B cell (primary cell): ENCODE results near the gene DAPP1. TPM values are rescaled to one million over a fixed set of nuclear protein-coding genes. Genes with fewer than 3 reads are reported as not detected.

ENCODE experiments used
- ATAC-seq: fragments of 200-7000 bp; cut with Tn5 transposase; one replicate; pipeline ENCODE4 v1.10.0; 2021; ENCODE audit warnings: low read depth, mild to moderate bottlenecking, moderate number of reproducible peaks, moderate library complexity
- CTCF ChIA-PET: fragments of 350-600 bp; sonication (Branson Sonifier 250); formaldehyde crosslinking; loops from one replicate; lab custom pipeline; 2021; ENCODE audit warnings: antibody characterized with exemption, inconsistent platforms; lab: Charles Lee
- POLR2A ChIA-PET: fragments of 350-600 bp; sonication (Branson Sonifier 250); formaldehyde crosslinking; loops from one replicate; lab custom pipeline; 2021; ENCODE audit warnings: antibody characterized with exemption; lab: Charles Lee
- DNase-seq: peaks from one replicate; pipeline ENCODE4 v3.0.0; 2013
- H2AFZ ChIP-seq: 2 replicates; pipeline ENCODE4 v1.6.1; 2012; ENCODE audit warnings: mild to moderate bottlenecking, low read depth, low read length; ENCODE audit not compliant: insufficient read depth, poor library complexity, severe bottlenecking
- H3K27ac ChIP-seq, 2 donors: 1 replicate in 1 of 2; 2 replicates in 1 of 2; pipeline ENCODE4 v1.5.1; 2012 to 2013; ENCODE audit warnings: low read length in 2 of 2, mild to moderate bottlenecking in 2 of 2, moderate library complexity in 1 of 2
- H3K27me3 ChIP-seq, 4 experiments: fragments of 200-600 bp in 1 of 4; sonication (generic) in 1 of 4; replicated peaks in 1 of 4; 1 replicate in 2 of 4; 2 replicates in 2 of 4; pipeline versions ENCODE4 v1.6.1 to v1.7.0; 2013 to 2016; ENCODE audit warnings: low read length in 3 of 4, mild to moderate bottlenecking in 2 of 4, mixed read lengths in 1 of 4, moderate library complexity in 1 of 4; ENCODE audit not compliant: insufficient read depth in 4 of 4, control insufficient read depth in 3 of 4; ENCODE audit errors: control extremely low read depth in 1 of 4
- H3K36me3 ChIP-seq, 2 experiments: replicated peaks in 1 of 2; 1 replicate in 1 of 2; 2 replicates in 1 of 2; pipeline versions ENCODE4 v1.6.1 to v1.7.1; 2013; ENCODE audit warnings: low read length in 1 of 2; ENCODE audit not compliant: insufficient read depth in 2 of 2, control insufficient read depth in 1 of 2; ENCODE audit errors: control extremely low read depth in 1 of 2, extremely low read depth in 1 of 2
- H3K4me1 ChIP-seq, 2 donors: fragments of 200-600 bp in 1 of 2; sonication (generic) in 1 of 2; 1 replicate in 1 of 2; 2 replicates in 1 of 2; pipeline versions ENCODE4 v1.5.1 to v1.6.1; 2013 to 2017; ENCODE audit warnings: low read length in 2 of 2; ENCODE audit not compliant: control insufficient read depth in 2 of 2, insufficient read depth in 2 of 2
- H3K4me2 ChIP-seq: replicated peaks from 2 replicates; pipeline ENCODE3; 2012; ENCODE audit warnings: mild to moderate bottlenecking, low read depth, low read length; ENCODE audit not compliant: poor library complexity, severe bottlenecking
- H3K4me3 ChIP-seq, 5 experiments: fragments of 200-600 bp in 1 of 5; sonication (generic) in 1 of 5; 1 replicate in 3 of 5; 2 replicates in 2 of 5; pipeline versions ENCODE4 v1.5.1 to v1.7.0; 2011 to 2016; ENCODE audit warnings: low read length in 4 of 5, mild to moderate bottlenecking in 4 of 5, low read depth in 2 of 5, control low read depth in 1 of 5, moderate library complexity in 1 of 5; ENCODE audit not compliant: insufficient read depth in 1 of 5; ENCODE audit errors: control extremely low read depth in 1 of 5, extremely low read depth in 1 of 5
- H3K79me2 ChIP-seq: fragments of 200-600 bp; sonication (generic); one replicate; pipeline ENCODE4 v1.6.0; 2016; ENCODE audit warnings: low read length; ENCODE audit not compliant: control insufficient read depth, insufficient read depth
- H3K9ac ChIP-seq: fragments of 200-600 bp; sonication (generic); 2 replicates; pipeline ENCODE4 v1.6.1; 2017; ENCODE audit warnings: mild to moderate bottlenecking, low read length, moderate library complexity
- H3K9me3 ChIP-seq, 3 donors: one replicate each; pipeline versions ENCODE4 v1.6.1 to v1.7.1; 2013; ENCODE audit warnings: low read length in 2 of 3; ENCODE audit not compliant: control insufficient read depth in 2 of 3, insufficient read depth in 1 of 3; ENCODE audit errors: control extremely low read depth in 1 of 3
- H4K20me1 ChIP-seq: 2 replicates; pipeline ENCODE4 v1.6.0; 2012; ENCODE audit warnings: mild to moderate bottlenecking, low read length; ENCODE audit not compliant: insufficient read depth, control insufficient read depth, poor library complexity, severe bottlenecking
- H3K27ac Mint-ChIP-seq: one replicate; pipeline ENCODE4 v1.8.0; 2021; ENCODE audit warnings: mixed read lengths
- H3K27me3 Mint-ChIP-seq: one replicate; pipeline ENCODE4 v1.8.0; 2021; ENCODE audit warnings: mixed read lengths
- H3K4me1 Mint-ChIP-seq: one replicate; pipeline ENCODE4 v1.8.0; 2021; ENCODE audit warnings: mixed read lengths
- H3K4me3 Mint-ChIP-seq: one replicate; pipeline ENCODE4 v1.8.0; 2021; ENCODE audit warnings: mixed read lengths
- H3K9me3 Mint-ChIP-seq: one replicate; pipeline ENCODE4 v1.8.0; 2022; ENCODE audit warnings: mixed read lengths; ENCODE audit not compliant: insufficient read depth
- CTCF ChIP-seq: fragments of 200-600 bp; IDR thresholded peaks from one replicate; pipeline ENCODE4 v1.8.0; 2022; ENCODE audit warnings: antibody characterized with exemption, mild to moderate bottlenecking
- EZH2 ChIP-seq: IDR thresholded peaks from 2 replicates; pipeline ENCODE4 v1.6.1; 2012; ENCODE audit warnings: borderline replicate concordance, low read depth, mild to moderate bottlenecking, moderate library complexity, low read length; ENCODE audit not compliant: insufficient read depth, poor library complexity, severe bottlenecking
- WGBS: methylation state at CpG from one replicate; pipeline ENCODE4 v1.1.5; 2013; ENCODE audit warnings: missing lambda C conversion rate; ENCODE audit not compliant: insufficient coverage; 5-methylcytosine and 5-hydroxymethylcytosine counted together
- intact Hi-C: fragments of 100-400 bp; cut with micrococcal nuclease; formaldehyde crosslinking; loops from one replicate; pipeline ENCODE4 v1.10.0; 2022
- polyA plus RNA-seq: library from polyadenylated mRNA; depleted of rRNA; stranded (reverse); fragments of >200 nt; gene quantifications from 2 replicates; pipeline ENCODE4 v1.2.3, GENCODE V29; 2012
- total RNA-seq, 2 donors: library from RNA; stranded (reverse); fragments of 120-200 nt in 1 of 2; gene quantifications; 1 replicate in 1 of 2; 2 replicates in 1 of 2; pipeline versions ENCODE4 v1.2.3 to v1.2.4, GENCODE V29; 2013 to 2022

DAPP1 gene
- total and polyA plus RNA-seq, 2 donors (not counting 1 experiment from before 2014, with no cell fraction given) = 82.5 to 166 TPM

- no peaks in the 10 kb centered on the region for H3K9me3 Mint-ChIP-seq
- CTCF ChIA-PET = no interaction called here
- POLR2A ChIA-PET = interaction anchor here (0.6 kb wide), 1 partner anchor 15 kb away, joined by 3 read pairs; no protein-coding TSS in a partner anchor
These were observed 19.3 kb downstream of the DAPP1 start for GRCh38 chr4:99835942-99836341.

GRCh38 chr4:99838927-99839326 lies 22.3 kb downstream of the DAPP1 start:
- no peak overlapping the region for H3K4me2 ChIP-seq
- peaks cover 3 to 96% of the 10 kb centered on the region in 2 experiments for H3K36me3 ChIP-seq
- no peak overlapping the region for H3K27ac ChIP-seq
- no peaks in the 10 kb centered on the region for H3K27me3 ChIP-seq
- no peaks in the 10 kb centered on the region for H3K9me3 ChIP-seq
- 100% methylated on average over 2 of the region's 2 CpGs for WGBS
- Mint-ChIP-seq H3K4me3 (no peak overlapping the region), H3K27me3 (no peaks in the 10 kb centered on the region), H3K9me3 (no peaks in the 10 kb centered on the region), H3K27ac (no peak overlapping the region), H3K4me1 (peaks cover 32% of the 10 kb centered on the region)
- no peak overlapping the region for H2AFZ ChIP-seq
- peaks cover 84% of the 10 kb centered on the region for H4K20me1 ChIP-seq
- DNase-seq (no peak), ATAC-seq (no peak)
- ChIA-PET POLR2A (no interaction called here), CTCF (interaction anchor here (1.2 kb wide), 1 partner anchor 28 kb away, joined by 6 read pairs; no protein-coding TSS in a partner anchor)
- no peak for TF ChIP-seq EZH2
- no peak for TF ChIP-seq CTCF
- H3K9ac ChIP-seq = no peak overlapping the region
- intact Hi-C loops = no loop called here
- H3K4me3 ChIP-seq = no peak overlapping the region
- H3K4me1 ChIP-seq = peaks cover 0 to 2% of the 10 kb centered on the region in 2 donors
- H3K79me2 ChIP-seq = peaks cover 61% of the 10 kb centered on the region

More at GRCh38 chr4:99835942-99836341, 19.3 kb downstream of the DAPP1 start:
- TF ChIP-seq CTCF (no peak), EZH2 (no peak)
- Histone ChIP-seq H4K20me1 (peaks cover 85% of the 10 kb centered on the region), H2AFZ (no peak overlapping the region), H3K9ac (no peak overlapping the region), H3K27ac (no peak overlapping the region), H3K4me2 (no peak overlapping the region), H3K4me3 (no peak overlapping the region), H3K79me2 (peaks cover 85% of the 10 kb centered on the region), H3K9me3 (no peaks in the 10 kb centered on the region), H3K27me3 (no peaks in the 10 kb centered on the region), H3K36me3 (peaks cover 3 to 76% of the 10 kb centered on the region in 2 experiments), H3K4me1 (peaks cover 0 to 12% of the 10 kb centered on the region in 2 donors)
- WGBS = no CpG with 5 or more reads among the region's 2 CpGs
- DNase-seq = no peak
- ATAC-seq = no peak
- Mint-ChIP-seq H3K4me3 (no peak overlapping the region), H3K27ac (no peak overlapping the region), H3K4me1 (peaks cover 39% of the 10 kb centered on the region), H3K27me3 (no peaks in the 10 kb centered on the region)
- intact Hi-C loops = loop anchor here (2.0 kb wide), 1 partner anchor 13 kb away; no protein-coding TSS in a partner anchor
